ENCODE data around the gene ZC3H14. TPM values are rescaled to one million over a fixed set of nuclear protein-coding genes. Genes with fewer than 3 reads are reported as not detected.

Gene ZC3H14
- total RNA-seq, 1 experiment from 2014 or later, result 66.2 TPM

- no peak for TF ChIP-seq REST (IDR thresholded peaks at IDR 0.05; ENCODE audit: low read depth)
Measured at GRCh38 chr14:88563845-88564244, 1.0 kb downstream of the ZC3H14 start (continued).

DNA sequence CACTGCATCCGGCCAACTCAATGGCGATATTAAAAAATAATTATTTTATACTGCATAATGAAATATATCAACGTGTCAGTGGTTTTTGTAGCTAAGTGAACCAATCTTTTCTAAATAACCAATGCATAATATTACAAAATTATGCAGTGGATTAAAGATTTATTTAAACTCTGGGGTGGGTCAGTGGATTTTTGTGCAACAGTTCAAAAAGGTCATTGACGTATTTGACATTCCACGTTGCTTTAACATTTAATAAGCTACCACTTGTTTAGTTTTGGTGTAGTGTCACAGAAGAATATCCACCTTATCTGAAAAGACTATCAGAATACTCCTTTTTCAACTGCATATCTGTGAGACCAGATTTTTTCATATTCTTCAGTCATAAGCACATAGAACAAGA, 2.6 kb downstream of the ZC3H14 start:
- Histone ChIP-seq H3K79me2 (ENCODE audit: insufficient read depth, low read length) (peaks cover 71% of the 10 kb centered on the region), H3K9me3 (ENCODE audit: control insufficient read depth in 1 of 2, insufficient read depth in 1 of 2, low read depth in 1 of 2, low read length in 2 of 2) (no peaks in the 10 kb centered on the region), H3K27ac (ENCODE audit: low read depth, low read length) (no peak overlapping the region), H3K9me2 (ENCODE audit: insufficient read depth) (no peaks in the 10 kb centered on the region), H3K9ac (ENCODE audit: low read length) (no peak overlapping the region), H3K4me2 (ENCODE audit: low read length) (no peak overlapping the region), H3K27me3 (ENCODE audit: insufficient read depth, low read length) (no peaks in the 10 kb centered on the region), H3K4me3 (replicated peaks in 1 of 2; ENCODE audit: low read depth in 1 of 2, low read length in 2 of 2) (no peak overlapping the region), H3K36me3 (ENCODE audit: control insufficient read depth in 1 of 2, insufficient read depth in 2 of 2, low read length in 2 of 2) (peaks cover 26% of the 10 kb centered on the region in 2 experiments), H2AFZ (ENCODE audit: low read depth, low read length, poor library complexity, severe bottlenecking) (no peak overlapping the region), H4K20me1 (ENCODE audit: insufficient read depth) (no peaks in the 10 kb centered on the region), H3K4me1 (ENCODE audit: control insufficient read depth in 1 of 2, insufficient read depth in 2 of 2, low read length in 2 of 2) (peaks cover 3 to 18% of the 10 kb centered on the region in 2 experiments; a peak in 1 of 4 replicates)
- ATAC-seq (no peak), DNase-seq (ENCODE audit: low read depth, low spot score) (no peak)
- intact Hi-C loops (cut with micrococcal nuclease), result no loop called here
- TF ChIP-seq, protein P1, sequence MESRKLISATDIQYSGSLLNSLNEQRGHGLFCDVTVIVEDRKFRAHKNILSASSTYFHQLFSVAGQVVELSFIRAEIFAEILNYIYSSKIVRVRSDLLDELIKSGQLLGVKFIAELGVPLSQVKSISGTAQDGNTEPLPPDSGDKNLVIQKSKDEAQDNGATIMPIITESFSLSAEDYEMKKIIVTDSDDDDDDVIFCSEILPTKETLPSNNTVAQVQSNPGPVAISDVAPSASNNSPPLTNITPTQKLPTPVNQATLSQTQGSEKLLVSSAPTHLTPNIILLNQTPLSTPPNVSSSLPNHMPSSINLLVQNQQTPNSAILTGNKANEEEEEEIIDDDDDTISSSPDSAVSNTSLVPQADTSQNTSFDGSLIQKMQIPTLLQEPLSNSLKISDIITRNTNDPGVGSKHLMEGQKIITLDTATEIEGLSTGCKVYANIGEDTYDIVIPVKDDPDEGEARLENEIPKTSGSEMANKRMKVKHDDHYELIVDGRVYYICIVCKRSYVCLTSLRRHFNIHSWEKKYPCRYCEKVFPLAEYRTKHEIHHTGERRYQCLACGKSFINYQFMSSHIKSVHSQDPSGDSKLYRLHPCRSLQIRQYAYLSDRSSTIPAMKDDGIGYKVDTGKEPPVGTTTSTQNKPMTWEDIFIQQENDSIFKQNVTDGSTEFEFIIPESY (IDR thresholded peaks at IDR 0.05; ENCODE audit: extremely low read depth, insufficient replicate concordance, low read length), result no peak
- TF ChIP-seq REST (IDR thresholded peaks at IDR 0.05; ENCODE audit: low read depth), result no peak
- POLR2A ChIA-PET, result no interaction called here
- no TSS peak for BruUV-seq (replicated peaks)
- CTCF ChIA-PET, result no interaction called here
- RAD21 ChIA-PET (ENCODE audit: low non-redundant PET in 1 of 2, low total read pairs in 2 of 2, uncharacterized antibody in 2 of 2, unreplicated experiment in 2 of 2), result no interaction called here
